Pancreas (tissue), 10 donors: ENCODE results near the gene BPTF. TPM values are rescaled to one million over a fixed set of nuclear protein-coding genes. Genes with fewer than 3 reads are reported as not detected.
"Not testable (repeated sequence)": the region's sequence is repeated elsewhere in the genome, so short reads cannot be mapped to it uniquely, and the experiment has no call there.

Source experiments
- ATAC-seq, 4 donors: fragments of 200-7000 bp; cut with Tn5 transposase; one replicate each; pipeline versions ENCODE4 v1.8.0 to v1.9.1; 2020; ENCODE audit warnings: mild to moderate bottlenecking in 4 of 4, moderate library complexity in 4 of 4
- DNase-seq, 6 donors: peaks; one replicate each; pipeline ENCODE4 v3.0.0-alpha.2; 2020
- FAIRE-seq: peaks from 2 replicates; lab custom pipeline; 2012; peaks lifted over from hg19 to GRCh38; lab: Jason Lieb, UNC
- H3K27ac ChIP-seq, 4 donors: fragments of 200-600 bp; sonication (generic); 1 replicate in 3 of 4; 2 replicates in 1 of 4; pipeline versions ENCODE4 v1.5.0 to v1.8.0; 2020
- H3K27me3 ChIP-seq, 4 donors: fragments of 200-600 bp; one replicate each; pipeline ENCODE4 v1.8.0; 2021
- H3K36me3 ChIP-seq, 3 donors: fragments of 200-600 bp; sonication (generic) in 1 of 3; one replicate each; pipeline versions ENCODE4 v1.5.0 to v1.8.0; 2020 to 2021
- H3K4me1 ChIP-seq, 3 donors: fragments of 200-600 bp; one replicate each; pipeline ENCODE4 v1.8.0; 2021
- H3K4me3 ChIP-seq, 4 donors: fragments of 200-600 bp; sonication (generic) in 2 of 4; one replicate each; pipeline versions ENCODE4 v1.5.0 to v1.8.0; 2020 to 2021
- H3K9me3 ChIP-seq, 4 donors: fragments of 200-600 bp; one replicate each; pipeline ENCODE4 v1.8.0; 2021
- CTCF ChIP-seq, 4 donors: fragments of 200-600 bp; sonication (generic) in 3 of 4; IDR thresholded peaks; one replicate each; pipeline versions ENCODE4 v1.5.0 to v1.8.0; 2021; ENCODE audit warnings: antibody characterized with exemption in 4 of 4
- WGBS, 2 donors: extraction: QIAGEN DNeasy Blood & Tissue Kit; methylation state at CpG; one replicate each; pipeline ENCODE4 v1.1.7; 2013; 5-methylcytosine and 5-hydroxymethylcytosine counted together
- intact Hi-C, 3 donors: fragments of 100-400 bp; cut with DNase I; formaldehyde crosslinking; loops; one replicate each; pipeline versions ENCODE4 v1.11.1 to v1.14.2; 2022
- polyA plus RNA-seq, 2 donors: library from polyadenylated mRNA; stranded (reverse); fragments of 200-250 nt; gene quantifications; one replicate each; pipeline ENCODE4 v1.2.3, GENCODE V29; 2013
- total RNA-seq, 6 donors: library from RNA; stranded (reverse); fragmentation: NEBNext Ultra II Directional in 4 of 6; extraction: Animal tissue kit (Norgen Biotek cat#: 25700) in 4 of 6; gene quantifications; one replicate each; pipeline versions ENCODE4 v1.2.1 to v1.2.4, GENCODE V29; 2021 to 2023
- donor health status: healthy with polysubstance abuse.
- donor health status: DM: no; HTN: no; CAD: no; lungs with moderate emphysema.
- donor health status: DM: no; HTN: no; CAD: no.
- donor health status: control.
- donor health status: control.
- donor health status: Bipolar disorder and iron deficiency.
- donor health status: DM: yes; HTN: yes; CAD: no.
- donor health status: DM: no; HTN: no; CAD: no.
- donor health status: DM: no; HTN: no; CAD: no.
- donor health status: DM: yes; HTN: yes; CAD: no.

Gene BPTF
- total and polyA plus RNA-seq, 8 donors = 15.5 to 59.1 (median 34.1) TPM

- Histone ChIP-seq H3K27me3 (no peaks in the 10 kb centered on the region), H3K4me3 (no peak overlapping the region), H3K4me1 (no peaks in the 10 kb centered on the region), H3K27ac (no peak overlapping the region), H3K9me3 (no peaks in the 10 kb centered on the region), H3K36me3 (peaks cover 0 to 12% (median 0%) of the 10 kb centered on the region in 3 donors)
- TF ChIP-seq CTCF (IDR thresholded peaks at IDR 0.05) = no peak
- ATAC-seq (no peak), FAIRE-seq (no peak), DNase-seq (no peak)
- 11 to 17% methylated on average over 1 of the region's 1 CpG for WGBS, 2 donors
- intact Hi-C loops = no loop called here
Measured at GRCh38 chr17:67884741-67885140, 59.4 kb downstream of the BPTF start.

- intact Hi-C loops = no loop called here
- Histone ChIP-seq H3K4me1 (no peaks in the 10 kb centered on the region), H3K36me3 (peaks cover 0 to 21% (median 10%) of the 10 kb centered on the region in 3 donors), H3K4me3 (no peak overlapping the region), H3K27ac (no peak overlapping the region), H3K27me3 (no peaks in the 10 kb centered on the region), H3K9me3 (no peaks in the 10 kb centered on the region)
- peak in 3 of 4 donors; percentile 45 to 61 (median 55) for ATAC-seq
- no peak for TF ChIP-seq CTCF (IDR thresholded peaks at IDR 0.05)
- no peak for DNase-seq
- no peak for FAIRE-seq
- WGBS, 2 donors = 36 to 41% methylated on average over 6 of the region's 6 CpGs
Measured at GRCh38 chr17:67891481-67892119, 66.3 kb downstream of the BPTF start.

GRCh38 chr17:67902511-67903231 is 77.4 kb downstream of the BPTF start:
- no peak for FAIRE-seq

GRCh38 chr17:67905298-67905697 is 80.0 kb downstream of the BPTF start:
- DNase-seq, H3K9me3 ChIP-seq, H3K4me1 ChIP-seq, H3K27me3 ChIP-seq, ATAC-seq, FAIRE-seq, H3K27ac ChIP-seq, intact Hi-C loops, H3K4me3 ChIP-seq: not testable (repeated sequence)
- H3K36me3 ChIP-seq = peaks cover 5 to 42% (median 7%) of the 10 kb centered on the region in 3 donors
- 56 to 57% methylated on average over 2 of the region's 2 CpGs for WGBS, 2 donors

More at GRCh38 chr17:67902511-67903231, 77.4 kb downstream of the BPTF start:
- Histone ChIP-seq H3K27me3 (no peaks in the 10 kb centered on the region), H3K4me3 (no peak overlapping the region), H3K4me1 (no peaks in the 10 kb centered on the region), H3K27ac (no peak overlapping the region), H3K36me3 (peaks cover 0 to 40% (median 7%) of the 10 kb centered on the region in 3 donors), H3K9me3 (no peaks in the 10 kb centered on the region)
- ATAC-seq (no peak), DNase-seq (no peak)
- WGBS, 2 donors = 91 to 92% methylated on average over 12 of the region's 12 CpGs
- intact Hi-C loops = no loop called here
- TF ChIP-seq CTCF (IDR thresholded peaks at IDR 0.05) = no peak

GRCh38 chr17:67910117-67910803 is 85.0 kb downstream of the BPTF start:
- H3K4me3 ChIP-seq, ATAC-seq, intact Hi-C loops, H3K4me1 ChIP-seq, H3K9me3 ChIP-seq, FAIRE-seq, DNase-seq, H3K27me3 ChIP-seq, H3K27ac ChIP-seq: not testable (repeated sequence)
- WGBS, 2 donors = 95 to 97% methylated on average over 7 of the region's 7 CpGs
- peaks cover 3 to 29% (median 7%) of the 10 kb centered on the region in 3 donors for H3K36me3 ChIP-seq
